GM21528 (cell line): ENCODE measurements around the gene GNL1.
"Not testable (repeated sequence)": the region's sequence is repeated elsewhere in the genome, so short reads cannot be mapped to it uniquely, and the experiment has no call there.

Source experiments
- ATAC-seq: cut with Tn5 transposase; IDR thresholded peaks from one replicate; pipeline ENCODE4 v1.9.1; 2021; ENCODE audit warnings: mild to moderate bottlenecking, moderate library complexity; ENCODE audit not compliant: unreplicated experiment, low FRiP score

Gene GNL1

DNA sequence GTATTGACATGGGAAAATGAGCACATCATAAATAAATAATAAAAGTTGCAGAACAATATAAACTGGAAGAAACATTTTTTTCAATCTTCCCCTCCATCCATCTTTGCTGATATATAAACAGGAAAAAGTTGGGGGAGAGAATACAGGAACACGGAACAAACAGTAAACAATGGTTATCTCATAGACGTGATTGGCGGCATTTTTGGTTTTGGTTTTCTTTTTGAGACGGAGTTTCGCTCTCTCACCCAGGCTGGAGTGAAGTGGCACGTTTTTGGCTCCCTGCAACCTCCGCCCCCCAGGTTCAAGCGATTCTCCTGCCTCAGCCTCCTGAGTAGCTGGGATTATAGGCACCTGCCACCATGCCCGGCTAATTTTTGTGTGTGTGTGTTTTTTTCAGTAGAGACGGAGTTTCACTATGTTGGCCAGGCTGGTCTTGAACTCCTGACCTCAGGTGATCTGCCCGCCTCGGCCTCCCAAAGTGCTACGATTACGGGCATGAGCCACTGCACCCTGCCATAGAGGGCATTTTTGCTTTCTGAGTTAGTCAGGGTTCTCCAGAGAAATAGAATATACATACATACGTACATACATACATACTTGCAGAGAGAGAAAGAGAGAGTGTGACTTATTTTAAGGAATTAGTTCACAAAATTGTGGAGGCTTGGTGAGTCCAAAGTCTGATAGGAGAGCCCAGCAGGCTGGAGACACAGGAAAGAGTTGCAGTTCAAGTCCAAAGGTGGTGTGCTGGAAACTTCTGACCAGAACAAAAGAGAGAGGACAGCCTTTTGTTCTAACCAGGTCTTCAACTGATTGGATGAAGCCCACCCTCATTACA is 22.6 kb downstream of the GNL1 start:
- ATAC-seq = no peak

DNA sequence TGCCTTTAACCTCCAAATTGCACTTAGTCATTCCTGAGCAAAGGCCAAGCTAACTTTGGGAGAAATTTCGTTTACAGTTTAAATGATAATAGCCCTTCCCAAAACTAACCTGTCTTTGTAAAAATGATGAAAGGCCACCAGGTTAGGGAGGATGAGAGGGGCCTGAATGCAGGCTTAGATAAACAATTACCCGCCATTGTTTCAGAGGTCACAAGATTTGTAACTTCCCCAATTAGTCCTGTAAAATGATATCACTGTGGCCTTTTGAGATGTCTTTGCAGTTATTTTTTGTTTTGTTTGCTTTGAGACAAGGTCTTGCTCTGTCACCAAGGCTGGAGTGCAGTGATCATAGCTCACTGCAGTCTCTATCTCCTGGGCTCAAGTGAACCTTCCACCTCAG is 26.3 kb downstream of the GNL1 start:
- ATAC-seq = no peak

DNA sequence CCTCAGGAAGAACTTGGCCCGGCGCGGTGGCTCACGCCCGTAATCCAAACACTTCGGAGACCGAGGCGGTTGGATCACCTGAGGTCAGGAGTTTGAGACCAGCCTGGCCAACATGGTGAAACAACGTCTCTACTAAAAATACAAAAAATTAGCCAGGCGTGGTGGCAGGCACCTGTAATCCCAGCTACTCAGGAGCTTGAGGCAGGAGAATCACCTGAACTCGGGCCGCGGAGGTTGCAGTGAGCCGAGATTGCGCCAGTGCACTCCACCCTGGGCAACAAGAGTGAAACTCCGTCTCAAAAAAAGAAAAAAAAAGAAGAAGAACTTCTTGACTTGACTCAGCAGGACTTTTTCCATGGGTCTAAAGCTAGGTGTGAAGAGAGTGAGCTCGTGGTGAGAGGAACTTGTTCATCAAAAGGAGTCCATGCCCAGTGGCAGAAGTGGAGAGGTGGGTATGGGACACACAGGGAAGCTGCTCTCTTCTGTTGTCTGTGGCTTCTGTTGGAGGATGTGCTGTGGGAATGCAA is 26.9 kb downstream of the GNL1 start:
- not testable (repeated sequence) for ATAC-seq

- ATAC-seq = not testable (repeated sequence)
These were observed 29.8 kb downstream of the GNL1 start for GRCh38 chr6:30526444-30526843.

DNA sequence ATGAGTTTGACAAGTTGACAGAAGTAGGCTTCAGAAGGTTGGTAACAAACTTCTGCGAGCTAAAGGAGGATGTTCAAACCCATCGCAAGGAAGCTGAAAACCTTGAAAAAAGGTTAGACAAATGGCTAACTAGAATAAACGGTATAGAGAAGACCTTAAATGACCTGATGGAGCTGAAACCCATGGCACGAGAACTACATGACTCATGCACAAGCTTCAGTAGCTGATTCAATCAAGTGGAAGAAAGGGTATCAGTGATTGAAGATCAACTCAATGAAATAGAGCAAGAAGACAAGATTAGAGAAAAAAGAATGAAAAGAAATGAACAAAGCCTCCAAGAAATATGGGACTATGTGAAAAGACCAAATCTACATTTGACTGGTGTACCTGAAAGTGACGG is 34.3 kb downstream of the GNL1 start:
- ATAC-seq = not testable (repeated sequence)

- not testable (repeated sequence) for ATAC-seq
These were observed 35.2 kb downstream of the GNL1 start for GRCh38 chr6:30521082-30521481.

DNA sequence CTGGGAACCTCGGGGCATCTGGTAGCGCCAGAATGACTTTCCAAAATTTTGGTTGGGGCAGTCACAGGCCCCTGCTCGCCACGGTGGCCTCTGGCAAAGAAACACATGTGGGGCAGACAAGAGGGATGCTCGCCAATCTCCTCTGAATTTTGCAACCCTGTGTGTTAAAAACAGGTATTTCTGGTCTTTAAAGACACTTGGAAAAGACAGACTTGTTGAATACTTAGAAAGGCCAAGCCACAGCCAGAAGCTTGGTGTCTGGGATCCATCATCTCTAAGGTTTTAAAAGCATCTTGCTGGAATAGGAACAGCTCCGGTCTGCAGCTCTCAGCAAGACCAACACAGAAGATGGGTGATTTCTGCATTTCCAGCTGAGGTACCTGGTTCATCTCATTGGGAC is 35.8 kb downstream of the GNL1 start:
- ATAC-seq = no peak

- not testable (repeated sequence) for ATAC-seq
These were observed 37.7 kb downstream of the GNL1 start for GRCh38 chr6:30518505-30519145.

GRCh38 chr6:30517767-30518504 is 38.4 kb downstream of the GNL1 start:
- ATAC-seq = not testable (repeated sequence)

DNA sequence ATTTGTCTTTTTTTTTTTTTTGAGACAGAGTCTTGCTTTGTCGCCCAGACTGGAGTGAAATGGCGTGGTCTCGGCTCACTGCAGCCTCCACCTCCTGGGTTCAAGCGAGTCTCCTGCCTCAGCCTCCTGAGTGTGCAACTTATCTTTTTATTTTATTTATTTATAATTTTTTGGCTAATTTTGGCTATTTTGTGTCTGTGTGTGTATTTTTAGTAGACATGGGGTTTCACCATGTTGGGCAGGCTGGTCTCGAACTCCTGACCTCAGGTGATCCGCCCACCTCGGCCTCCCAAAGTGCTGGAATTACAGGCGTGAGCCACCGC is 39.6 kb downstream of the GNL1 start:
- ATAC-seq = not testable (repeated sequence)

- peak; percentile 71 for ATAC-seq
These were observed 40.1 kb downstream of the GNL1 start for GRCh38 chr6:30515944-30516753.

- no peak for ATAC-seq
These were observed 41.2 kb downstream of the GNL1 start for GRCh38 chr6:30515106-30515505.

GRCh38 chr6:30513451-30513850 is 42.8 kb downstream of the GNL1 start:
- no peak for ATAC-seq

DNA sequence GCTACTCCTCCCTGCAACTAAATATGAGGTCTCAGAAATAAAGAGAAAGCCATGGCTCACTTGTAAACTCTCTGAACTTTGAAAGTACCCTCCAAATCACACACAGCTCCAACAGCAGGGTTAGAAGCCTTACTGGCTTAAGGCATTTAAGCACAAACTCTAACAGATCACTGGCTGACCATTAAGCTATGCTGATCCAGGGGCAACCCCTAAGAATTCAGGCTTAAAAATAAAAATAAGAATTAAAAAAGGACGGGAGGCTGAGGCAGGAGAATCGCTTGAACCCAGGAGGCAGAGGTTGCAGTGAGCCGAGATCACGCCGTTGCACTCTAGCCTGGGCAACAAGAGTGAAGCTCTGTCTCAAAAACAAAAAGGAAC is 45.1 kb downstream of the GNL1 start:
- ATAC-seq = no peak

GRCh38 chr6:30510419-30511168 is 45.7 kb downstream of the GNL1 start:
- ATAC-seq = no peak

- peak; percentile 57 for ATAC-seq
These were observed 47.2 kb downstream of the GNL1 start for GRCh38 chr6:30508890-30509736.

GRCh38 chr6:30507849-30508827 is 48.2 kb downstream of the GNL1 start:
- no peak for ATAC-seq
